ENCODE data around the gene TSBP1. TPM values are rescaled to one million over a fixed set of nuclear protein-coding genes. Genes with fewer than 3 reads are reported as not detected.

Gene TSBP1, protein sequence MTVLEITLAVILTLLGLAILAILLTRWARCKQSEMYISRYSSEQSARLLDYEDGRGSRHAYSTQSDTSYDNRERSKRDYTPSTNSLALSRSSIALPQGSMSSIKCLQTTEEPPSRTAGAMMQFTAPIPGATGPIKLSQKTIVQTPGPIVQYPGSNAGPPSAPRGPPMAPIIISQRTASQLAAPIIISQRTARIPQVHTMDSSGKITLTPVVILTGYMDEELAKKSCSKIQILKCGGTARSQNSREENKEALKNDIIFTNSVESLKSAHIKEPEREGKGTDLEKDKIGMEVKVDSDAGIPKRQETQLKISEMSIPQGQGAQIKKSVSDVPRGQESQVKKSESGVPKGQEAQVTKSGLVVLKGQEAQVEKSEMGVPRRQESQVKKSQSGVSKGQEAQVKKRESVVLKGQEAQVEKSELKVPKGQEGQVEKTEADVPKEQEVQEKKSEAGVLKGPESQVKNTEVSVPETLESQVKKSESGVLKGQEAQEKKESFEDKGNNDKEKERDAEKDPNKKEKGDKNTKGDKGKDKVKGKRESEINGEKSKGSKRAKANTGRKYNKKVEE
- total RNA-seq = not detected

DNA sequence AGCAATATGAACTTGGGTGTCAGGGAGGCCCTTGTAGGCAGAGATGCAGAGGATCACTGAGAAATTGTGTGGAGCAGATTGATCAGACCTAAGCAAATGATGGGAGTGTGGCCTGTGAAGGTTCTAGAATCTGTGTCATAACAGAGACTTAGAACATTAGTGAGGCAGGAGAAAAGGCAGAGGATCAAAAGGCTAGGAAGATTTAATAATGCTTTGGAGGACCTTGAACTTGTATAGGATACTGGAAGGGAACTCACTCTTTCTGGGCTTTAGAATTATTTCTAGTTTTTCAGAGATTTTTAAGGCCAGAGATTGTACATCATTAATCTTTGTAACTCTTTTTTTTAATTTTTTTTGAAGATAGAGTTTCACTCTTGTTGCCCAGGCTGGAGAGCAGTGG, at the start of gene TSBP1:
Gene TSBP1 (minus strand): TSS at position 101 of the 400 bp plus-strand sequence. CDS start 197 bp downstream, outside the sequence.
- Mint-ChIP-seq H3K27me3 (peaks cover 34% of the 10 kb centered on the region), H3K27ac (no peak within 1 kb of the TSS), H3K36me3 (ENCODE audit: low read depth) (no peaks in the 10 kb centered on the region), H3K4me3 (no peak within 1 kb of the TSS), H3K4me1 (peaks cover 6% of the 10 kb centered on the region), H3K9me3 (no peaks in the 10 kb centered on the region)
- ATAC-seq (replicated peaks) = no peak

DNA sequence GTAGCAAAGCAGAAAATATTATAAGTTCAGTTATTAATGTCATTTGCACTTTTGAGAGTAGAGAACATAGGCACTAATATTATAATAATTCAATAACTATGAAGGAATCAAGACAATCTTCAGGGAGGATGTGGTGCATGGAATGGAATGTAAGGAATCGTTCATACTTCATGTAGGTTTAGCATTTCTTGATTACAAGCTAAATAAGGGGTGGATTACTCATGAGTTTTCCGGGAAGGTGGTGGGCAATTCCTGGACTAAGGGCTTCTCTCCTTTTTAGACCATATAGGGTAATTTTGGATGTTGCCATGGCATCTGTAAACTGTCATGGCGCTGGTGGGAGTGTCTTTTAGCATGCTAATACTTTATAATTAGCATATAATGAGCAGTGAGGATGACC, 44.3 kb upstream of the TSBP1 start:
- Mint-ChIP-seq H3K27me3 (peaks cover 51% of the 10 kb centered on the region), H3K4me1 (no peaks in the 10 kb centered on the region), H3K36me3 (ENCODE audit: low read depth) (no peaks in the 10 kb centered on the region), H3K27ac (no peak overlapping the region), H3K9me3 (no peaks in the 10 kb centered on the region), H3K4me3 (no peak overlapping the region)
- no peak for ATAC-seq (replicated peaks)

DNA sequence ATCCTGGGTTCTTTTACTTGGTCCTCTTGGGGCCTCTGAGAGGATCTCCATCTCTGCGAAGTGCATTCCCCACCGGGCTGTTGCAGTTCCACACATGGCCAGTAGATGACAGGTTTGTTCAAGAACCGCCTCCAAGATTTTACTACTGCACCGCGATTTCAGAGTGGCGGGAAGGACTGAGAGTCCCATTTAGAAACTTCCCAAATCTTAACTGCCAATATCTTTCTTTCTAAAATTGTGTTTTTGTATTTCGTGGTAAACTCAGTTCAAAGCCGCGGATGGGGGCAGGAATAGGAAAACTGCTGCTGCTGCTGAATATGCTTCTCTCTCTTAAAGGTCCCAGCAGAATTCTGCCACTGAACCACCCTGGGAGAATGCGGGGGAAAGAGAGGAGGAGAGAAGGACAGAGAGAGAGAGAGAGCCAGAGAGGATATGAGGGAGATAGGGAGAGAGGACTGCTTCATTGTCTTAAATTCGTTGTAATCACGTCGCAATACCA, 43.9 kb upstream of the TSBP1 start:
- Mint-ChIP-seq H3K36me3 (ENCODE audit: low read depth) (no peaks in the 10 kb centered on the region), H3K4me1 (no peaks in the 10 kb centered on the region), H3K27ac (no peak overlapping the region), H3K9me3 (no peaks in the 10 kb centered on the region), H3K27me3 (peaks cover 51% of the 10 kb centered on the region), H3K4me3 (no peak overlapping the region)
- peak; percentile 63 for ATAC-seq (replicated peaks)

DNA sequence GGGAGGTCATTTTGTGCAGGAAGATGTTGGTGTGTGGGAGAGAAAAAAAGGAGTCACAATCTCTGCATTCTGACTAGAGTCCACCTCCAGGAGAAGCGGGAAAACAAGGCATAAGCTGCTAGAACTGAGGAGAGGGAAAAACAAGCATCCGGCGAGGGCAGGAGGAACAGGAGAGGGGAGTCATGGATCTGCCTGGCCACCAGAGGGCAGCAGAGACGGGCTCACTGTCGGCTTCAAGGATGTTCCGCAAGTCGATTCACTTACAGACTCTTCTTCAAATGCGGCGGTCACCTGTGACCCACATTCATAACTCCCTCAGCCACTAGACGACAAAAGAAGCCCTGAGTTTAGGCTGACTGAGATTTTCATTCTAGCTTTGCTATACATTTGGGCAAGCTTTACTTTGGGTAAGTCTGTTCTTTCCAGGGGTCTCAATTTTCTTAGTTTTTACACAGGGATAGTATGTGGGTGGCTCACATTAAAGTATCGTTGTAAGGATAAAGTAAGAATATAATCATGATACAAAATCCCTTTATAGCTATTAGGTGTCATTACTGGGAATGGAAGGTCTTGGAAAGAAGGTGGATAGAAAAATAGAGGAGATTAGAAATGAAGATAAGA, 41.8 kb upstream of the TSBP1 start:
- Mint-ChIP-seq H3K9me3 (no peaks in the 10 kb centered on the region), H3K36me3 (ENCODE audit: low read depth) (no peaks in the 10 kb centered on the region), H3K4me3 (no peak overlapping the region), H3K27ac (no peak overlapping the region), H3K27me3 (peaks cover 42% of the 10 kb centered on the region), H3K4me1 (no peaks in the 10 kb centered on the region)
- ATAC-seq (replicated peaks) = peak; percentile 94

DNA sequence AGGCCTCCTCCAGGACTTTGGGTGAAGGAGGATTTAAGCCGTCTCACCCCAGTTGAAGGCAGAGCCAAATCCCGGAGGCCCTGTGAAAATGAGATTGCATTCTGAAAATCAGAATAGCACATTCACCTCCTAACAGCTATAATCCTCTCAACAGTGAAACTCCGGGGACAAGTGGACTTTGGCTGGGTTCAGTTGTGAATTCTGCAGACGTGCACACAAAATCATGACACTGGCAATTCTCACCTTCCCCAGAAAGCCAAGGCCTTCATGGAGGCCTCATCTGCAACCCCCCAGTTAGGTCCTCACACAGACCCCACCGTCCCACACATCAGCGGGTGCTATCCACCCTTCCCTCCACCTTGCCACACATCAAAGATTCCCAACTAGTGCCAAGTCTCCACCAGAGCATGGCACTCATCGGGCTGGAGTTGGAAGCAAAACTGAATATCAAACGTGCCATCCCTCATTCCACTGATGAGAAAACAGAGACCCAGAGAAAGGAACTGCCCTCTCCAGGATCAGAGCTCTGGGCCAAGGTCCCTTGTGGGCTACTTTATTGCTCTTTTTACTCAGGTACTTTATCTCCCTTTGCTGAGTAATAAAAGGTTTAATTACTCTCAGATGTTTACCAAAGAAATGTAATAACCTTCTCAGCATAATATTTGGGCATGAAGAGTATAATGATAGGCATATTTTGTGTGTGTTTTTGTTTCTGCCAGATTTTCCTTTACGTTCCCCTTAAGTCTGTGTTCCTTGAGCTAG, 40.0 kb upstream of the TSBP1 start:
- no peak for ATAC-seq (replicated peaks)
- Mint-ChIP-seq H3K36me3 (ENCODE audit: low read depth) (no peaks in the 10 kb centered on the region), H3K9me3 (no peaks in the 10 kb centered on the region), H3K4me3 (no peak overlapping the region), H3K27ac (no peak overlapping the region), H3K4me1 (no peaks in the 10 kb centered on the region), H3K27me3 (peaks cover 54% of the 10 kb centered on the region)

DNA sequence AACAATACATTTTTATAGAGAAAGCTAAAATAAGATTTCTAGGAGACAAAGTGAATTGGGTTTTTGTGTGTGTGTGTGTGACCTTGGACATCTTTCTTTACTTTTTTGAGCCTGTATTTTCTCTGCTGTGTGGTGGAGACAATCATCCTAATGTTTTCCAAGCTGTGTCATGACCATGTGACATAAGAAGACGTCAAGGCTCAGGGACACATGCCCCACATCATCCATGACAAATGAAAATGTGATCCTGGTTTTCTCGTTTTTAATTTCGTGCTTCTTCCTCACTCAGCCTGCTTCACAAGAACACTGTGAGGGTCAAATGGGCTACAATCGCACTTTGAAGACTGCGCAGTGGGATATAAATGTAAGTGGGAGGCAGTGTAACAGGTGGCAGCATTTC, 39.2 kb upstream of the TSBP1 start:
- H3K27me3 Mint-ChIP-seq = peaks cover 53% of the 10 kb centered on the region
- no peak overlapping the region for H3K27ac Mint-ChIP-seq
- H3K9me3 Mint-ChIP-seq = no peaks in the 10 kb centered on the region
- H3K4me3 Mint-ChIP-seq = no peak overlapping the region
- no peaks in the 10 kb centered on the region for H3K36me3 Mint-ChIP-seq (ENCODE audit: low read depth)
- no peak for ATAC-seq (replicated peaks)
- H3K4me1 Mint-ChIP-seq = no peaks in the 10 kb centered on the region

DNA sequence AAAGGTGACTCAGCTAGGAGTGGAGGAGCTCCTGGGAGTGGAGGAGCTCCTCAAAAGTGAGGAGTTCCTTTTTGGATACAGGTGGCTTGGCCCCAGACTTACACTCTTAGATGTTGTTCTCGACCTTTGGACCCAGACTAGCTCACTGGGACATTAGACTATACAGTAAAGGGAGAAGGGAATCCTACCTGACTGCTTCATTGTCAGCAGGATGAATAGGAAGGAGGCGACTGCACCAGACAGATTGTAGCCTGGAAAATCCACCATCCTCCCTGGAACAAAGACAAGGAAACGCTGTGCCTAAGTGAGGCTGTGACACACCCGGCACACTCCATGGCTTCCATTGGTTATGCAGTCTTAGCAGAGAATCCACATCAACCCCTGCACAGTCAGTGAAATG, 35.2 kb upstream of the TSBP1 start, which contains the start of gene BTNL2:
Gene BTNL2 (minus strand): TSS at position 325 of the 400 bp plus-strand sequence. CDS start 58 bp downstream, at position 267.
- no peak within 1 kb of the TSS for H3K4me3 Mint-ChIP-seq
- H3K27ac Mint-ChIP-seq = no peak within 1 kb of the TSS
- peaks cover 46% of the 10 kb centered on the region for H3K27me3 Mint-ChIP-seq
- no peak for ATAC-seq (replicated peaks)
- H3K9me3 Mint-ChIP-seq = no peaks in the 10 kb centered on the region
- no peaks in the 10 kb centered on the region for H3K36me3 Mint-ChIP-seq (ENCODE audit: low read depth)
- H3K4me1 Mint-ChIP-seq = no peaks in the 10 kb centered on the region

DNA sequence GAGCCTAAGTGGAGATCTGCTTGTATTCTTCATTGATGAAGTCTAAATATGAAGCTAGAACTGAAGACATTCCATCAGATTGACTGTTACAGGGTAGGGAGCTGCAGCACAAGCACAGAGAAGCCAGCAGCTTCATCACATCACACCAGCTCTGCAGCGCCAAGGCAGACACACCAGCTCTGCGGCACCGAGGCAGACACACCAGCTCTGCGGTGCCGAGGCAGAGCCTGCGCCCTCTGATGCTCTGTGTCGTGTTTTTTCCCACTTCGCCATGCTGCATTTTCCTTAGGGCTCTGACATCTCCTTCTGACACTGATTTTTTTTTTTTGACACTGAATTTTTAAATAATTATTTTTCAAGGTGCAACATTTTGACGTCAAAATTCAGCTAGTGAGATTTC, 34.5 kb upstream of the TSBP1 start:
- Mint-ChIP-seq H3K27ac (no peak overlapping the region), H3K36me3 (ENCODE audit: low read depth) (no peaks in the 10 kb centered on the region), H3K27me3 (peaks cover 50% of the 10 kb centered on the region), H3K4me3 (no peak overlapping the region), H3K4me1 (no peaks in the 10 kb centered on the region), H3K9me3 (no peaks in the 10 kb centered on the region)
- no peak for ATAC-seq (replicated peaks)

DNA sequence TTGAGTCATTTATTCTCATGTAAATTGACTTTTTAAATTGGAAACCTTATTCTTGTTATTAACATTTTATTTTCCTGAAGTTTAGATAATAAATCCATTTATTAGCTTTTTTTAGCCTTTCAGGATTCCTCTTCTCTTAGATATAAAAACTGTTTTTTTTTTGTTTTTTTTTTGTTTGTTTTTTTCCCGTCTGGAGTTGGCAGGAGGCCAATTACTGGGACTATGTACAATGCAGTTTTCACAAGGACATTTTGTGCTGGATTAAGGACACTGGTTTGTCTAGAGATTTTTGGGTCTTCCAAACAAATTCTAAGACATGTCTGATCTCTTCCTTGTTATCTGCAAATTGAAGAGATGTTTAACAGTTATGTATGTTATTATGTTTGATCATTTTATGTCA, 34.0 kb upstream of the TSBP1 start:
- H3K27me3 Mint-ChIP-seq = peaks cover 50% of the 10 kb centered on the region
- ATAC-seq (replicated peaks) = no peak
- no peaks in the 10 kb centered on the region for H3K4me1 Mint-ChIP-seq
- H3K27ac Mint-ChIP-seq = no peak overlapping the region
- no peak overlapping the region for H3K4me3 Mint-ChIP-seq
- no peaks in the 10 kb centered on the region for H3K36me3 Mint-ChIP-seq (ENCODE audit: low read depth)
- no peaks in the 10 kb centered on the region for H3K9me3 Mint-ChIP-seq

DNA sequence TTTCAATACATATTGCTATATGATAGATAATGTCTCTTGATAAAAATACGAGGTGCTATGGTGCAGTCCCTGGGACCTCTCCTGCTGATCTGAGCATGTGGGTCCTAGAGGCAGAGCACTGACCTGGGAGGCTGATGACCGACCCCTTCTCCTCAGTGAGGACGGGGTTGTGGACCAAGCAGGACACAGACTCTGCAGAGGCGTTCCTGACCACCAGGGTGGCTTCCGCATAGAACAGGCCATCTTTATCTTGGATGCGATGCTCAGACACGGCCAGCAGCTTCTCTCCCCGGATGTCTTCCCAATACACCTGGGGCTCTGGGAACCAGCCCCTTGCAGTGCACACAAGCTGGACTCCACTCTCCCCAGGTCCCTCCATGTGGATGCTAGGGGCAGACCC, 31.1 kb upstream of the TSBP1 start:
- H3K36me3 Mint-ChIP-seq (ENCODE audit: low read depth) = no peaks in the 10 kb centered on the region
- H3K27me3 Mint-ChIP-seq = peaks cover 45% of the 10 kb centered on the region
- no peaks in the 10 kb centered on the region for H3K9me3 Mint-ChIP-seq
- H3K4me3 Mint-ChIP-seq = no peak overlapping the region
- no peak for ATAC-seq (replicated peaks)
- no peaks in the 10 kb centered on the region for H3K4me1 Mint-ChIP-seq
- H3K27ac Mint-ChIP-seq = no peak overlapping the region

DNA sequence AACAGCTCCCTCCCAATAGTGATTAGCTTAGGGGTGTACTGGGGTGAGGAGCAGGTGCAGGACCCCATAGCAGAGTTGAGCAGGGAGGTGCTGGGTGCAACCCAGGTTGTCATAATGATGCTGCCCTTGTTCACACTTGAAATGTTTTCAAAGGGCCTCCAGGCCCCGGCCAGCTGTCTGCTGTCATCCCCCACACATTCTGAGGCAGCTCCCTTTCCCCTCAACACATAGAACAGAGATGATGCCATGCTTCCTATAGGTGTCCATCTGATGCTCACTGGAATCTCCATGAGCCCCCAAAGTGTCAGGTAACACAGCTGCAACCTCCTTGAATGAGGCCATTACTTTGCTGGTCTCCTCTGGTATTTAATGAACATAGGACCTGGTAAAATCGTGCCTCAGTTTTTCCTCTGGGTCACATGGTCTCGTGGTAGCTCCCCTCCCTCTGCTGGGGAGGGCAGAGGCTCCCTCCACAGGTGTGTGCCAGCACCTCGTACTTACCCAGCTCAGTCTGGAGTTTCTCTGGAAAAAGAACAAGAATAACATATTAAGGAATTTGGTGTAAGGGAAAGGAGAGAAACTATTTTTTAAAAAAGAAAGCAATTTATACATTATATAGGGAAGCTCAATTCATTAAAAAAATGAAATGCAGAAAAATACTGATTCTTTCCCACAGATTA, 29.7 kb upstream of the TSBP1 start:
- H3K9me3 Mint-ChIP-seq = no peaks in the 10 kb centered on the region
- no peak overlapping the region for H3K27ac Mint-ChIP-seq
- H3K4me1 Mint-ChIP-seq = peaks cover 5% of the 10 kb centered on the region
- no peak for ATAC-seq (replicated peaks)
- H3K36me3 Mint-ChIP-seq (ENCODE audit: low read depth) = no peaks in the 10 kb centered on the region
- H3K27me3 Mint-ChIP-seq = peaks cover 31% of the 10 kb centered on the region
- no peak overlapping the region for H3K4me3 Mint-ChIP-seq

DNA sequence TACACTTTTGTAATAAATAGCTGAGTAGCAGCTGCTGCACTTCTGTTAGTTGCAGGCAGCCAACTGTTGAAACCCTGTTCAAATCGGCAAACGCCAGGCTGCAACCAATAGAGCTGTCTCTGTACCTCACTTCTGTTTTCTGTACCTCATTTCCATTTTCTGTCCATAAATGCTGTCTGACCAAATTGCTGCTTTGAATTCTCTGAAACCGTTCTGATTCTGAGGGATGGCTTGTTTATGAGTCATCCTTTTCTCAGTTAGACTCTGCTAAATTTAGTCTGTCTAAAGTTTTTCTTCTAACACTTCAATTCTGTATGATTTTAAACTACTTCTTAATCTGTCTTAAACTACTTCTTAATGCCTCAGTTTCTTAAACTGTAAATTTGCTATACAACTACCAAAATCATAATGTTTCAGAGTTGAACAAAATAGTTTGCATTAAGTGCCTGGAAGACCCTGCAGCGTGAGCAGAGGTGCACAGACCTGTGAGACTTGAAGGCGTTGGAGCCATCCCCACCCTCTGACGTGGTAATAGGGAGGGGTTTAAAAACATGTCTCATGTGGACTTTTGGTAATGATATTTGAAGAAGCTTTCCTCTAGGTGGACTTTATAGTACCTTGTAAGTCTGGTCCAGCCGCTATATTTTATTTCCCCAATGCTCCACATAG, 25.7 kb upstream of the TSBP1 start:
- no peaks in the 10 kb centered on the region for H3K9me3 Mint-ChIP-seq
- no peak overlapping the region for H3K4me3 Mint-ChIP-seq
- ATAC-seq (replicated peaks) = peak; percentile 80
- H3K36me3 Mint-ChIP-seq (ENCODE audit: low read depth) = no peaks in the 10 kb centered on the region
- H3K27me3 Mint-ChIP-seq = peaks cover 25% of the 10 kb centered on the region
- no peak overlapping the region for H3K27ac Mint-ChIP-seq
- peaks cover 5% of the 10 kb centered on the region for H3K4me1 Mint-ChIP-seq

DNA sequence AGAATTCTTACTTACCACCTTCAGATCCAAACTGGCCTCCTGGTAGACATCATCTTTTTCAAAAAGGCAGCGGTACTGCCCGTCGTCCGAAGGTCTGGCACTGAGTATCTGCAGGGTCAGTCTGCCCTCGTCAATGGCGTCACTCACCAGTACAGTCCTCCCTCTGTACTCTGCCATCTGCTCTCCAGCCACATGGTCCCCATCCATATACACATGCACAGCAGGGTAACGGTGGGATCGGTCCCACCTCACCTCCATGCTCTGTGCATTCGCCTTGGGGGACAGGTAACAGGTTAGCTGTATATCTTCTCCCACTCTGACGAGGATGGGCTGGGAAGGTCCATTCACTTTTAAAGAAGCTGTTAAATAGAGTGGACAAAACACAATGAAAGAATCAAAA, 24.3 kb upstream of the TSBP1 start:
- Mint-ChIP-seq H3K9me3 (no peaks in the 10 kb centered on the region), H3K27ac (no peak overlapping the region), H3K4me1 (peaks cover 5% of the 10 kb centered on the region), H3K27me3 (peaks cover 21% of the 10 kb centered on the region), H3K4me3 (no peak overlapping the region), H3K36me3 (ENCODE audit: low read depth) (no peaks in the 10 kb centered on the region)
- ATAC-seq (replicated peaks) = no peak

Data from activated T-helper 17 cell treated with anti-CD3 and anti-CD28 coated beads, Interleukin-2, amount 50 U/mL, for 72 hours (primary cell).